Activated T-helper 1 cell treated with Interleukin-2 at 50 U/mL for 16 hours (primary cell): ENCODE measurements around the gene DNAH2.

ENCODE experiments used
- DNase-seq: peaks from one replicate; pipeline ENCODE4 v3.0.0-alpha.2; 2020; ENCODE audit warnings: low read depth

DNAH2 gene

DNA sequence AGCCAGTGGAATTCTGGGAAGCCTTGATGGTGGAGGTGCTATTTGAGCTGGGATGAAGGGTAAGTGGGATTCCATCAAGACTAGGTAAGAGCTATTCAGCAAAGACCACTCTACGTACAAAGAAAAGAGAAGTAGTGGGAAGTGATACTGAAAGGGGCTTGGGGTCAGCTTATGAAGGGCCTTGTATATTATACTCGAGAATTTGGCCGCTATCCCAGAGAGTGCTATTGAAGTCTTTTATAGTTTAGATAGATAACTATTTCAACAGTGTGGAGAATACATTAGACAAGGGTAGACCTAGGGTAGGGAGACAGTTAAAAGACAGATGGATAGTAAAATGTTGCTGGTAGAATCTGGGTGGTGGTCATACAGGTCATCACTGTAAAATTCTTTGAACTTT lies 10.3 kb downstream of the DNAH2 start:
- no peak for DNase-seq

DNA sequence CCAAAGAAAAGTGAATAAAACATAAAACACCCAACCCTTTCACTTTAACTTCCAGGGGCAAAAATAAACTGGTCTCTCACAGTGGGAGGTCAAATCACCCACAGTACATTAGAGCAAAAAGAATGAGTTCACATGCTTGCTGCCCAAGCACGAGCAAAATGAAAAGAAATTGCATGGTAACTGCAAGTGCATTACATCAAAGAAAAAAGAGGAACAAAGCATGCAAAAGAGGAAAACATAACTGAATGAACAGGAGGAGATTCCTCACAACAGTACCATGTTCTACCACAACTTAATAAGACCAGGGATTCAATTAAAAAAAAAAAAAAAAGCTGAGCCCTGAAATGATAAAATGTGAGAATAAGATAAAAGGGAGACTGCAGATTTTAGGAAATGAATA lies 12.3 kb downstream of the DNAH2 start:
- DNase-seq: no peak

DNA sequence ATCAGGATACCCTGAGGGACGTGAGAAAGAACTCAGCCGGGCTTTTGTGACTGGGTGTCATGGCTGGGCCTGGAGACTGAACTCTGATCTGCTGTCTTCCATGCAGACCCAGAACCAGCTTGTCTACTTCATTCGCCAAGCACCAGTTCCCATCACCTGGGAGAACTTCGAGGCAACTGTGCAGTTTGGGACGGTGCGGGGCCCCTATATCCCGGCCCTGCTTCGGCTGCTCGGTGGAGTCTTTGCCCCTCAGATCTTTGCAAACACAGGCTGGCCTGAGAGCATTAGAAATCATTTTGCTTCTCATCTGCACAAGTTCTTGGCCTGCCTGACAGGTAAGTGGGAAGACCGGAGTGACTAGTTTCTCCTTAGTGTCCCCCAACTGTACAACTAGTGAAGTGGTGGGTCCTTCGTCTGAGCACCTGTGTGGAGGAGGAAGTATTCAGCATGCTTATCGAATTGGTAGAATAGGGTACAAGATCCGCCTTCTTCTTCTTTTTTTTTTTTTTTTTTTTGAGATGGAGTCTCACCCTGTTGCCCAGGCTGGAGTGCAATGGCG lies 15.5 kb downstream of the DNAH2 start:
- DNase-seq: no peak

DNA sequence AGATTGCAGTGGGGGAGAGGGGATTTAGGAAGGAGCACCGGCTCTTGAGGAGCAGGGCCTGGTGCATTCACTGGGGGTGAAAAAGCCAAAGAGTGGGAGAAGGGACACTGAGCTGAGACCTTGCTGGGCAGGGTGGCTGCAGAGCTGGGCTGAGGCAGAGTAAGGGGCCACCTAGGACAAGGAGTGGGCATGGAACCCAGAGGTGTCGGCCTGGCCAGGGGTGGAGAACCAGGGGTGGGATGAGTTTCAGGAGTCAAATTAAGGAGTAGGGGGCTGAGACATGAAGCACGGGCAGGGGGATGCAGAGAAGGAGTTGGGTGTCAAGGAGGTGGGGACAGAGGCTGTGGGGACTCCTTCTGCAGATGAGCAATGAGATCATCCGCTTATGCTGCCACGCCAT lies 20.1 kb downstream of the DNAH2 start:
- DNase-seq: no peak

DNA sequence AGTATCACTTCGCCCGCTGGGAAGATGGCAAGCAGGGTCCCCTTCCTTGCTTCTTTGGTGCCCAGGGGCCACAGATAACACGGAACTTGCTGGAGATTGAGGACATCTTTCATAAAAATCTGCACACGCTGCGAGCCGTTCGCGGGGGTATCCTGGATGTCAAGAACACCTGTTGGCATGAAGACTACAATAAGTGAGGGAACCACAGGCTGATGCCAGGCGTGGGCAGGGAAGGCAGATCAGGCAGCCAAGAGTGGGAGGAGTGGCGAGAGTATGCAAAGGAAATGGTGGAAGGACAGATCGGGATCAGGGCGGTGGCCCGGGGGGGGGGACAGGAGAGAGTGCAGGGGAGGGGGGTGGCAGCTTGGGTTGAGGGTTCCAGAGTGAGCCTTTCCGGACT lies 22.2 kb downstream of the DNAH2 start:
- DNase-seq: no peak

DNA sequence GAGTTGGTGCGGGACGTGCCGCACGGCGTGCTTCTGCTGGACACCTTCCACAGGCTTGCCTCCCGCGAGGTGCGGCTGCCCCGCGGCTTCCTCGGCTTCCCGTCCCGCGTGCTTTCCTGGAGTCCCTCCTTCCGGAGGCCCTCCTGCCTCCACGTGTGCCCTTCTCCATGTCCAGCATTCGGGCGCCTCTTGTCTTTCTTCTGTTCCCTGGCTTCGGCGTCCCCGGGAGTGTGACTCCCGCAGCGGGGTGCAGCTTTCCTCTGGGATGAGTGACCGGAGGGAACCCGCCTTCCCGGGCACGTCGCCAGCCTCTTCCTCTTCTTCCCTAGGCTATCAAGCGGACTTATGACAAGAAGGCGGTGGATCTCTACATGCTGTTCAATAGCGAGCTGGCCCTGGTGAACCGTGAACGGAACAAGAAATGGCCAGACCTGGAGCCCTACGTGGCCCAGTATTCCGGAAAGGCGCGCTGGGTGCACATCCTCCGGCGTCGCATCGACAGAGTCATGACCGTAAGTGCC lies 23.0 kb downstream of the DNAH2 start:
- no peak for DNase-seq

DNA sequence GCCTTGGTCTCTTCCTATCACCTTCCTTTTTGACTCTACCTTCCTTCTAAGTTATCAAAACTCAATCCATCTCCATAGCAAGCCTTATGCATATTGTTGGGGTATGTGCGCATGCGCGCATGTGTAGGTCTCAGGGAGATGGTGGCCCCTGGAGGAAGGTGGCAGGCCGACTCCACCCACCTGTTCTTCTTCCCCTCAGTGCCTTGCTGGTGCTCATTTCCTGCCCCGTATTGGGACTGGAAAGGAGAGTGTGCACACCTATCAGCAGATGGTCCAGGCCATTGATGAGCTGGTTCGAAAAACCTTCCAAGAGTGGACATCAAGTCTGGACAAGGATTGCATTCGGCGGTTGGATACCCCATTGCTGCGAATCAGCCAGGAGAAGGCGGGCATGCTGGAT lies 25.2 kb downstream of the DNAH2 start:
- DNase-seq: no peak

DNA sequence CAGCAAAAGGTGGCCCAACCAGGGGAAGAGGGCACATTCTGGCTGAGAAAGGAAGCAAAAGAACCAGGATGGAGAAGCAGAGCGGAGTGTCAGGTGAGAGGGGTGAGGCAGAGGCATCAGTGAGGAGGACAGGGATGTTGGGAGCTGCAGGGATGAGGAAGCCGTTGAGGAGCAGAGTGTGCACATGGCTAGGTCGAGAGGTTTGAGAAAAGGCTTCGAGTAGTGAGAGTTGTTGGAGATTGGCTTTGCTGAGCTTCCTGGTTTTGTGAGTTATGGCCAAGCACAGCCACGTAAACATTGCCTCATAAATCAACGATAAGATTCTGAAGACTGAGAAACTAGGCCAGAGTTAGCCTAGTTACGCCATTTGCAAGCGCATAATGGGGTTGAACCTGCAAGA lies 26.9 kb downstream of the DNAH2 start:
- DNase-seq: no peak

DNA sequence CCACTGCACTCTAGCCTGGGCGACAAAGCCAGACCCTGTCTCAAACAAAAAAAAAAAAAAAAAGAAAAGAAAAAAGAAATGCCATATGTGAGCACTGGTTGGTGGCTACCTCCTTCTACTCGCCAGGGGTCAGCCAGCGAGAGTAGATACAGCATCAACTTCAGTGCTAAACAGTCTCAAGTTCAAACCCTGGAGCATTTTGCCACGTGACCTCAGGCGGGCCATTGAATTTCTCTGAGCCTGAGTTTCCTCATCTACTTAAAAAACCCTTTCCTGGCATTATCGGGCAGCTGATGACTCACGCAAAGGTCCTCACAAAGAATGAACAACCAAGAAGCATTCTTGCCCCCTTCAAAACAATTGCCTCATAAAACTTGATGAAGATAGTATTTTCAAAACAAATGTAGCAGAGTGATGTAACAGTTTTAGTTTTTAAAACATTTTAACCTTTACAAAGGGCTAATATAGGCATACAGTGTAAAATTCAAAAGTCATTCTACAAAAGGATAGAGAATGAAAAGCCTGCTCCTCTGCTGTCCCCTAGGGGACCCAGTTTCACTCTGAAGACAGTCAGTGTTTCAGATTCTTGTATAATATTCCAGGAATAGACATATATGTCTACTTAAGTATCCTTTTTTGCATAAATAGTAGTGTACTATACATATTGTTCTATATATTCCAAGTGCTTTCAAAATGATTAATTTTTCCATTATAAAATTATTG lies 28.4 kb downstream of the DNAH2 start:
- DNase-seq: no peak

DNA sequence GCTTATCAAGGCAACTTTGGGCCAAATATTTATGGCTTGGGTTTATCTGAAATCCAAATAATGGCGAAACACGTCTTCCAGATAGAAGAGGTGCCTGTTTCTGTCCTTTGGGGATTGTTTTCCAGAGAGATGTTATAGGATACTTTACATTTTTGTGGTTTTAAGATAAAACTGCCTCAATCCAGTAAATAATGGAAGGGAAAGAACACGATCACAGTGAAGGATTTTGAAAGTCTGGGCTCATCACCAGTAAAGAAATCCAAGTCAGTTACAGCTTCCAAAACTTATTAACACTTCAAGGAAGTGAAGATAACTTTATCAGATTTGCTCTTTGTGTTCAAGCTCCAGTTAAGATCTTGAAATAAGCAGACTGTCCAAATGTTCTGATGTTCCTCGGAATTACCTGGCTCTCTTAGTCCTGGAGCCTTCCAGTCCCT lies 30.1 kb downstream of the DNAH2 start:
- no peak for DNase-seq

DNA sequence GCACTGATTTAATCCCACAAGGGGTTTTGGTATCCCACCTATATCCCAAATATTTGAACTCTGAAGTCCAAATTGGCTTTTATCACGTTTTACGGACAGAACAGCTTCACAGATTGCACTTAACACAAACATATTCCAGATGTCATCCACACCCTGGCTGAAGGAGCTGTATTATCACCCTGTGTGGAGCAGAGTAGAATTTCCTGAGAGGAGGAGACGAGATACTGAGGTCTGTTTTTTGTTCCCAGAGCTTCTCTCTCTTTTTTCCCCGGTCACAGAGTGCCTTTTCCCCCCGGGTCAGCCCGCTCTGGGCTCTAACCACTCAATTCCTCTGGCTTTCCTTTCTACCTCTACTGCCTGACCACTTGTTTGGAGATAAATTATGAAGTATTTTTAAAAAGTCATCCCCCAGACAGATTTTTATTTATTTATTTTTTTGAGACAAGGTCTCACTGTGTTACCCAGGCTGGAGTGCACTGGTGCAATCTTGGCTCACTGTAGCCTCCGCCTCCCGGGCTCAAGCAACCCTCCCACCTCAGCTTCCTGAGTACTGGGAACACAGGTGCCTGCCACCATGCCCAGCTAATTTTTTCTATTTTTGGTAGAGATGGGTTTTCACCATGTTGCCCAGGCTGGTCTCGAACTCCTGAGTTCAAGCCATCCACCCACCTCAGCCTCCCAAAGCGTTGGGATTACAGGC lies 30.7 kb downstream of the DNAH2 start:
- DNase-seq: no peak

DNA sequence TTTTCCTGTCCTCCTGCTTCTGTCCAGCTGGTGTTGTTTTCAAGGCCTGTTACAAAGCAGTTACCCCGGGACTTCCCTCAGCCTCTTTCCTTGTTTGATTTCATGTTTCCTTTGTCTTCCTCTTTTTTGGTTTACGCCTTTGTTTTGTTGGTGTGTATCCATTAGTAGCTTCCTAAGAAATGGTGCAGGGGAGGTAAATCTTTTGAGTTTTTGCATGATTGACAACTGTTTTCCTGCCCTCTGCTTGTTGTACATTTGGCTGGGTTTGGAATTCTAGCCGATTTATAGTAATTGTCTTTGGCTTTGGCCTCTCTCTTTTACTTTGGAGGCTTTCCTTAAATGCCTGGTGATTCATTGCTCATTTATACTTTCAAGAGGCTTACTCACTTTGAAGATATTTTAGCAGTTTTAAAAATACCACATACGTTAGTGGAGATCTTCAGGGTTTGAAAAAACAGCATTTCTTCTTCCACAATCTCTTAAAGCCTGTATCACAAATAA lies 32.8 kb downstream of the DNAH2 start:
- no peak for DNase-seq

DNA sequence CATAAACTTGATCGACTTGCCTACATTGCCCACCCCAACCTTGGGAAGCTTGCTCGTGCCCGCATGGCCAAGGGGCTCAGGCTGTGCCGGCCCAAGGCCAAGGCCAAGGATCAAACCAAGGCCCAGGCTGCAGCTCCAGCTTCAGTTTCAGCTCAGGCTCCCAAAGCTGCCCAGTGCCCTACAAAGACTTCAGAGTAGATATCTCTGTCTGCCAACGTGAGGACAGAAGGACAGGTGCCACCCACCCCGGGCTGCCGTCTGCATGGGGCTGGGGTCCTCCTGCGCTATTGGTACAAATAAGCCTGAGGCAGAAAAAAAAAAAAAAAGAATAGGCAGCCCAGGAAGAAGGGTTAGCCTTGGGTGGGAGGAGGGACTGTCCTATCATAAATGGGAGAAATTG lies 37.1 kb downstream of the DNAH2 start:
- DNase-seq: no peak

DNA sequence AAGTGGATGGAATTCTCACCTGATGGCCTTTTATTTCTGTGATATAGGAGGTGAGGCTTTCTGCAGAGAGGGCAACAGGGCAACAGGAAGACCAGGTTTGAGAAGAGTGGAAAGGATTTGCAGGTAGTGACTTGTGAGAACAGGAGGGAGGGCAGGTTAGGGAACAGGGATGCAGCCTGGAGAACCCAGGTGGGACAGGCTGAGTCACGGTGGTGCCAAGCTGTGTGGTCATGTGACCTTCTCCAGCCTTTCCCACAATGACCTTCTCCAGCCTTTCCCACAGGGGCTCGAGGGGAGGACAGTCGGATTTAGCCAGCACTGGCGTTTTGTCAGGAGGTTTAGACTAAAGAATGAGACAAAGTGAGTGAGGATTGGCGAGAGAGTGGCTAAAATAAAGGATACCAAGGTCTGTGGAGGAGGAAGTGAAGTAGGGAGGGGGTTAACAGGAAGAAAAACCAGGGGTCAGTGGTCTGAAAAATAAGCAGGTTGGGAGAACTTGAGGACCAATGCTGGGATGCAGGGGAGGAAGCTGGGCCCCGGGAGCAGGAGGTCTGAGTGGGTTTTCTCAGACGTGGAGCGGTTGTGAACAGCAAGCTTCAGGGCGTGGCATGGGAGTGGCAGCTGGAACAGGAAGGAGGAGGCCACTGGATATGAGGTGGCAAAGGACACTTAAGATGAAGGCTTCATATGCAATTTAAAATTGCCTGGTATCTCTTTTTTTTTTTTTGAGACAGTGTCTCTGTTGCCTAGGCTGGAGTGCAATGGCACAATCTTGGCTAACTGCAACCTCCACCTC lies 37.7 kb downstream of the DNAH2 start:
- DNase-seq: no peak

DNA sequence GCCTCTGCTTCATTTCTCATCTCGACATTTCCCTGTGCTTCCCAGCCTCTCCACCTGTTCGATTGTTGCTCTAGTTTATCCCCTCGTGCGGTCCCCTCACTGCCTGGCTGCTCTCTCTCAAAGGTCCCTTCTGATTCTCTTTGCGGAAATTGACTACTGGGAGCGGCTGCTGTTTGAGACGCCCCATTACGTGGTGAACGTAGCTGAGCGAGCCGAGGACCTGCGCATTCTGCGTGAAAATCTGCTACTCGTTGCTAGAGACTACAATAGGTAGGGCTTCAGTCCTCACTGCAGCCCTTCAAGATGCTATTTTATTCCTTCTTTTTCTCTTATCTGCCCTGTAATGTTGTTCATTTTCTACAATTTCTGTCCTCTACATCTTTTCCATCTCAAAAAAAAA lies 39.4 kb downstream of the DNAH2 start:
- no peak for DNase-seq

DNA sequence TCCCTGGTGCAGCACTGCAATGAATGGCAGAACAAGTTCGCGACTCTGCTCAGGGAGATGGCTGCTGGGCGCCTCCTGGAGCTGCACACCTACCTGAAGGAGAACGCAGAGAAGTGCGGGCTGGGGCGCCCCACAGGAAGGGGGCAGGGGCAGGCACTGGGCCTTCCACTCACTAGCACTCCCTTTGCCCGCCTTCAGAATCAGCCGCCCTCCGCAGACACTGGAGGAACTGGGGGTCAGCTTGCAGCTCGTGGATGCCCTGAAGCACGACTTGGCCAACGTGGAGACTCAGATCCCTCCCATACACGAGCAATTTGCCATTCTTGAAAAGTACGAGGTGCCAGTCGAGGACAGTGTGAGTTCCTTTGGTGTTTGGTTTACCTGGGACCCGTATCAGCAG lies 46.4 kb downstream of the DNAH2 start:
- DNase-seq: no peak

DNA sequence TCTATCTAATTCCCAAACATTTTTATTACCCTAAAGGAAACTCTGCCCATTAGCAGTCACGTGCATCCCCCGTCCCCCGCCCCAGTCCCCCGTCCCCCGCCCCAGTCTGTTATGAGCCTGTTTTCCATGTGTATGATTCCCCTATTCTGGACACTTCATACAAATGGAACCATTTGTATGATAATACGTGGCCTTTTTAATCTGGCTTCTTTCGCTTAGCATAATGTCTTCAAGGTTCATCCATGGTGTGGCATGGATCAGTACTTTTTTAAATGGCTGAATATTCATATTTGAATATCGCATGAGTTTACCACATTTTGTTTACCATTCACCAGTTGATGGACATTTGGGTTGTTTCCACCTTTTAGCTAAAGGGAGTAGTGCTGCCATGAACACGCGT lies 49.5 kb downstream of the DNAH2 start:
- DNase-seq: no peak

DNA sequence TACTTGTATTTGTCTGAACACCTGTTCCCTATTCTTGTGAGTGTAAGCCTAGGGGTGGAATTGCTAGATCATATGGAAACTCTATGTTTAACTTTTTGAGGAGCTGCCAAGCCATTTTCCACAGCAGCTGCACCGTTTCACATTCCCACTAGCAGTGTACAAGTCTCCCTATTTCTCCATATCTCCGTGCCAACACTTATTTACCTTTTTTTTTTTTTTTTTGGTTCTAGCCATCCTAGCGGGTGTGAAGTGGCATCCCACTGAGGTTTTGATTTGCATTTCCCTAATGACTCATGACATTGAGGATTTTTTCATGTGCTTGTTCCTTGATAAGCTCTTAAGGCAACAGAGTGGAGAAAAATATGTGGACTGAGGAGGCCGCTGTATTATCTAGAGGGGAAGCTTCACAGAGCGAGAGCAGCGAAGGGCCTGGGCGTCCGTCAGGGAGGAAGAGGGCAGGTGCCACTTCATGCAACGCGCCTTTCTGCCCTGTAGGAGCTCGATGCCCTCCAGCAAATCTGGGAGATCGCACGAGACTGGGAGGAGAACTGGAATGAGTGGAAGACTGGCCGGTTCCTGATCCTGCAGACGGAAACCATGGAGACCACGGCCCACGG lies 50.0 kb downstream of the DNAH2 start:
- DNase-seq: no peak

DNA sequence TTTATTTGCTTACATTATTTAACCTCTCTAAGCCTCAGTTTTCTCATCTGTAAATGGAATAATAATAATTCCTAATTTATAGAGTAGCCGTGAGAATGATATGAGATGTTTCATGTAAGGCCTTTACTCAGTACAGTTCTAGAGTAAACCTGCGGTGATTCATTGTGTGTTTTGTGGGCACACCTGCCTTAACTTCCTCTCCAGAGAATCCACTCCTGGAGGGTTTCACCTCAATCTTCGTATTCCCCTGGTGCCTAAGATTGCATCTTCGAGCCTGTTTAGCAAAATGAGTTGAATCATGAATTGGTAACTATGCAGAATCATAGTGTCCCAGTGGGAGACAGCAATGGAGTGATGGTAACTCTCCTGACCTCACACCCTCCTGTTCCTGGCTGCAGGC lies 52.3 kb downstream of the DNAH2 start:
- DNase-seq: no peak

DNA sequence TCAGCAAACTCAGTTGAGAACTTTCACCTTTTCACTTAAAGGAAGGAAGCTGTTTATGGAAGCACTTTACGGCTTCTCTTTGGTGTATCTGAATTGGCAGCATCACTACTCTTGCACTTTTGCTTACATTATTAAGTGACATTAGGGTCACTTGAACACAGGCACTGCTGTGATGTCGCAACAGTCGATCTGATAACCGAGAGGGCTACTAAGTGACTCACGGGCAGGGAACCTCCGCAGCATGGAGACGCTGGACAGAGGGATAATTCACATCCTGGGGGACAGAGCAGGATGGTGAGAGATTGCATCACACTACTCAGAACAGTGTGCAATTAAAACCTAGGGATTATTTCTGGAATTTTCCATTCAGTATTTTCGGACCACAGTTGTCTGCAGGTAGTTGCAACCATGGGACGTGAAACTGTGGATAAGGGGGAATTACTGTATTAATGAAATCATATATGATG lies 56.5 kb downstream of the DNAH2 start:
- no peak for DNase-seq

DNA sequence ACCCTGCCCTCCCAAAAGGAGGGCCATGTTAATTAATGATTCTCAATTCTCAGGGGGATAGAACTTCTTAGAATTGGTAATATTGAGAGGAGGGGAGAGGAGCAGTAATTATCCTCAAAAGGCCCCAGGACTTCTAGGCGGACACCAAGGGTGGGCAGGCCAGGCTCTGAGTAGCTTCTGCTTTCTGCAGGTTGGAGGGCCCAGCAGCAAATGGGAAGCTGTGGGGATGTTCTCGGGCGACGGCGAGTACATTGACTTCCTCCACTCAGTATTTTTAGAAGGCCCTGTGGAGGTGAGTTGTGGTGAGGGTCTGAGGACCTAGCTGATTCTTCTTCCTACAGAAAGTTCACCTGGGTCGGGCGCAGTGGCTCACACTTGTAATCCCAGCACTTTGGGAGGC lies 57.5 kb downstream of the DNAH2 start:
- no peak for DNase-seq

DNA sequence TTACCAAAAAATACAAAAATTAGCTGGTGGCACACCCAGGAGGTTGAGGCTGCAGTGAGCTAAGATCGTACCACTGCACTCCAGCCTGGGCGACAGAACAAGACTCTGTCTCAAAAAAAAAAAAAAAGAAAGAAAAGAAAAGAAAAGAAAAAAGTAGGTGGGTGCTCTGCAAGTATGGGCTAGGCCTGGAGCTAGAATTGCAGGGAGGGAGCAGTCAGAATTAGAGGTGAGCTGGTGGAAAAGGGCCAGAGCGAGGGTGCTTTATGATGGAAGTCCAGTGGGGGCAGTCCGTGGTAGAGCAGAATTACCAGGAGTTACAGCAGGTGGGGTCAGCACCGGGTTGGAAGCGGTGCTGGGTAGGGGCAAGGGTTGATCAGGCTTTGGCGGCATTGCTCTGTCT lies 59.5 kb downstream of the DNAH2 start:
- DNase-seq: no peak
